GM19455 (cell line): ENCODE data around the gene GOLGA3.
"Not testable (repeated sequence)": the region's sequence is repeated elsewhere in the genome, so short reads cannot be mapped to it uniquely, and the experiment has no call there.

Experiments used
- ATAC-seq: cut with Tn5 transposase; IDR thresholded peaks from one replicate; pipeline ENCODE4 v1.9.1; 2021; ENCODE audit not compliant: unreplicated experiment

The GOLGA3 gene

DNA sequence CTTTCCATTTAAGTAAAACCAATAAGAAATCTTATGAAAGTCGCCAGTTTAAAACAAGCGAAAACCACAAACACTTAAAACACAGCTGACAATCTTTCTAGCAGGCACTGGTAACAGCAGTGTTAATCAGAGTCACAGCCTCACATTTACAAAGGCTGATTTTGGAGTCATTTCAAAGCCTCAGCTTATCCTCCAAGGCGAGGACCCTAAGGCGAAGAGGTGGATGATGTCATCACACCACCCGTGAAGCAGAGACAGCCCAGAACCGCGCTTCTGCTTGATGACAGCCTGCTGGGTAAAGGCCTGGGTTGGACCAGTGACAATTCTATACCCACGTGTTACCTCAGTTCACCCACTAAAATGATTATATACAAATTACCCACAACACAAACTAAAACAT is 10.1 kb downstream of the GOLGA3 start:
- no peak for ATAC-seq

DNA sequence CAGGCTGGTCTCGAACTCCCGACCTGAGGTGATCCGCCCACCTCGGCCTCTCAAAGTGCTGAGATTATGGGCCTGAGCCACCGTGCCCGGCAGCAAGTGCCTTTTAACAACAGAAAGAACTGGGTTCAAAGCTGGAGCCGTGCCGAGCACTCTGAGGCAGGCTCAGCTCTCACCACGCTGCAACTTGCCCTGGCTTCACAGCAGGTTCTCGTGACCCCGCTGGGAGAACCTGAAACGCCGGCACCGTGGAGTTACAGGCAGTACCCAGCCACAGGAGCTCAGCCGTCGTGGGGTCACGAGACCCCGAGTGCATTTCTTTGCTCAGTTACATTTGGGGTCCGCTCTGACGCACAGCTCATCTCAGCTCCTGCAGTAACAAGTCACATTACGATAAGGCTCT is 14.4 kb downstream of the GOLGA3 start:
- no peak for ATAC-seq

DNA sequence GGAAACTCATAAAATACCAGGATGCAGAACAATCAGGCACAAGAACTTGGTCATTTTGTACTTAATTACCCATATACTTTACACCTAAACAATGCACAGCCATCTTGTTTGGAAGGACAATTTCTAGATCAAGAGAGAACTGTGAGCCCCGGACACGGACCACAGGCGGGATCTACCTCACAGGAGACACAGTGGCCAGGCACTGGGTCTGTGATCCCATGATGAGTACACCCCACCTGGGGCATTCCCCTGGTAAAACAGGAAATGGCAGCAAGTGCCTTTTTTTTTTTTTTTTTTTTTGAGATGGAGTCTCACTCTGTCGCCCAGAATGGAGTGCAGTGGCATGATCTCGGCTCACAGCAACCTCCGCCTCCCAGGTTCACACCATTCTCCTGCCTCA is 15.2 kb downstream of the GOLGA3 start:
- no peak for ATAC-seq

DNA sequence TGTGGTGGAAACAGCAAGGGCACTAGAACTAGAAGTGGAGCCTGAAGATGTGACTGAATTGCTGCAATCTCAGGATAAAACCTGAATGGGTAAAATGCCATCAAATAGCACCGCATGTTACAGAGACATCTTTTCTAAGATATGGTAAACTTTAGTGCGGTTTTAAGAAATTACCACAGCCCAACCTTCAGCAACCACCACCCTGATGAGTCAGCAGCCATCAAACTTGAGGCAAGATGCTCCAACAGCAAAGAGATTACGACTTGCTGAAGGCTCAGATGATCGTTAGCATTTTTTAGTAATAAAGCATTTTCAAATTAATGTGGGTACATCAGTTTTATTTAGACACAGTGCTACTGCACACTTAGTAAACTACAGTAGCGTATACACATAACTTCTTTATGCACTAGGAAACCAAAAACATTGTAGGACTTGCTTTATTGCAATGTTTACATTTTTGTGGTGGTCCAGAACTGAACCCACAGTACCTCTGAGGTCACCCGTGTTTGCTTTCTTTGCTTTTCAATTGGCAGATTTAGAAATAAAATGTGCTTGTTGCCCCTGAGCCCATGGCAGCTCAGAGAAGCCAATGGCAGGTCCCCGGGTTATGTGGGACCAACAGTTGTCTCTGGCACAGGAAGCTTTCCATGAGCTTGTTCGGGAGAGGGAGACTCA is 15.9 kb downstream of the GOLGA3 start:
- ATAC-seq = no peak

DNA sequence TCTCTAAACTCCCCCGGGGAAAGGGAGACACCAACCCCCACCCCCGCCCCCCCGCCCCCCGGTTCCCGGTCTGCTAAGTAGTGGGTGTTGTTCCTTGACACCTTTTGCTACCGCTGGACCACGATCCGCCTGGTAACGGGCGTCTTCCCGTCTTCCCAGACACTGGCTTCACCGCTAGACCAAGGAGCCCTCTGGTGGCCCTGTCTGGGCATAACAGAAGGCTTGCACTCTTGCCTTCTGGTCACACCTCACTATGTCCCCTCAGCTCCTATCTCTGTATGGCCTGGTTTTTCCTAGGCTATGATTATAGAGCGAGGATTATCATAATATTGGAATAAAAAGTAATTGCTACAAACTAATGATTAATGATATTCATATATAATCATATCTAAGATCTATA is 19.3 kb downstream of the GOLGA3 start:
- not testable (repeated sequence) for ATAC-seq

DNA sequence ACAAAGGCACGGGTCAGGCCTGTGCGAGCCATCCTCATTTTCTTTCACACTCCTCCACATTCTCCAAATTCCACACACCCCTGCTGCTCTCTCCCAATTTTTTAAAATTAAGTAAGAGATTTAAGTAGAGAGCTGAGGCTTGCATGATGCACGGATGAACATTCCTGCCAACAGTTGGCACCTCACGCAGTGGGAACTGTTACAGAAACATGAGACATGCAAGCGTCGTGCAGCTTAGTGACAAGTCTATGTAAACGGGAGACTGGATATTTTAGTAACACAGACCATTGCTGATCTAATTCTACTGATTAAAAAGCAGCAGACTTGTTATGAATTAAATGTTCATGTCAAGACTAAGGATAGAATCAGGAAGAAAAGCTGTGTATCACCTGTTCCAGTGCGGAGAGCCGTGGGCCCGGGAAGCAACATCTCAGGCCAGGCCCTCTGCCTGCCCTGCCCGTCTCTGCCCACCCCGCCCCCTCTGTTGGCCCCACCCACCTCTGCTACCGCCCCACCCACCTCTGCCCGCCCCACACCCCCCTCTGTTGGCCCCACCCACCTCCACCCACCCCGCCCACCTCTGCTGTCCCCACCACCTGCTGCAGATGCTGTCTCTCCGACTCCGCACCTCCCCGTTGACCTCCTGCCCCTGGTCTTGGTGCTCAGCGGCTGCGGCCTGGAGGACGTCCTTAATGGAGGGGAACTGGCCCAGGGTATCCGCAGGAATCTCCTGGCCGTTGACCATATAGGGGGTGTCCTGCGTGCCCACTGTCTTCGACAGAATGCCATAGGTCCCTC is 21.2 kb downstream of the GOLGA3 start:
- no peak for ATAC-seq

DNA sequence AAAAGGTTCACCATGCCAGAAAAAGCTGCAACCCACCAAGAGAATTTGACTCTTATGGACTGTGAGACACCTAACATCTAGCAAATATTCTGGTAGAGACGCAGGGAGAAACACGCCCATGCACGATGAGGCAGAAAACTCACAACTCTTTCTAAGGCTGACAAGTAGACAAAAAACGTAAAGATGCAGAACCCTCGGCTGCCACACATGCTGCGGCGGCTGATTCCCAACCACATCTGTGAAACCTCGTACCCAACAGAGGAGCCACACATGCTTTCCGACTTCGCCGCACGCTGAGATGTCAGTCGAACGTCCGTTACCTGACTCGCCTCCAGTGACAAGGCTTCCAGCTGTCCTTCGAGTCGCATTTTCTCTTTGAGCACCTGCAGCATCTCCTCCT is 21.8 kb downstream of the GOLGA3 start:
- ATAC-seq = no peak

DNA sequence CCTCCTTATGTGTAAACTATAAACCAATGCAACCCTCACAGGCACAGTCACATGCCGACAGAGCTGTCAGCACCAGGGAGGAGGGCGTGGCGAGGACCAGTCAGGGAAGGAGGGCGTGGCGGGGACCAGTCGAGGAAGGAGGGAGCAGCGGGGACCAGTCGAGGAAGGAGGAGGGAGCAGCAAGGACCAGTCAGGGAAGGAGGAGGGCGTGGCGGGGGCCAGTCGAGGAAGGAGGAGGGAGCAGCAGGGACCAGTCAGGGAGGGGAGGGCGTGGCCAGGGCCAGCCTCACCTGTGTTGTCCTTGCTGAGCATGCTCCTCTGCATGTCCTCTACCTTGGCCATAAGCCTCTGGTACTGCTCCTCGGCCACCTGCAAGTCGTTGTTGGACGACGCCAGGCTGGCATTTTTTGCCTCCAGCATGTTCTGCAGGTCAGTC is 24.2 kb downstream of the GOLGA3 start:
- ATAC-seq = no peak

DNA sequence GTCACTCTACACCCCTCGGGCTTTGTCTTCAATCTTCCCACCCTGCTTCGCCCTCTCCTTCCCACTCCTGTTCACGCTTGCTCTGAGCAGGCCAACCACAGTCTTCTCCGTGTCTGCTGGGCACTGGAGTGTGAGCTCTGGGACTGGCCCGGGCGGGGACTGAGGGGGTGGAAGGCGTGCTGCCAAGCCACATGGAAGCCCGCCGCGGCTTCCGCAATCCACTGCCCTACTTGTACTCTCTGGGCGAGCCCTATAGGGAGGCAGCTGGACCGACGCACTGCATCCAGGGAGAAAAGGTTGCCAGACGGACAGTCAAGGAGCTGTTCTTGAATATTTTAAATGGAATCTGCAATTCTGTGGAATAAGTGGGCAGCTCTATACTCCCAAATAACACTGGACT is 24.8 kb downstream of the GOLGA3 start:
- no peak for ATAC-seq

DNA sequence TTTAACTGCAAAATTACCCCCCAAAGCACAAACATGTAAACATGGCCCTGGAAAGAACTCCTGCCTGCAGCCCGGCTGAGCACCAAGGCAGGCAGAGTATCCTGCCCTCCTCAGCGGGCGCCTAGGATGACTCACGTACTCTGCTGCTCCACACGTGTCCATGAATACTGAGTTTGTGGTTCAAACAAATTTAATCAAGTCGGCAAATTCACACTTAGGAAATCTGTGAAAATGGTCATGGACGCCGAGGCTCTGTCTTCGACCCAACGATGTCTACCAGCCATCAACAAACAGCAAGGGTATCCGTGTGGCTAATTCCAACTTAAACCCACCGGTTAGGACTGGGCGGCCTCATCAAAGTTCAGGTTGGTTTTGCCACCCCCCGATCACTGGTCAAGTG is 25.5 kb downstream of the GOLGA3 start:
- no peak for ATAC-seq

DNA sequence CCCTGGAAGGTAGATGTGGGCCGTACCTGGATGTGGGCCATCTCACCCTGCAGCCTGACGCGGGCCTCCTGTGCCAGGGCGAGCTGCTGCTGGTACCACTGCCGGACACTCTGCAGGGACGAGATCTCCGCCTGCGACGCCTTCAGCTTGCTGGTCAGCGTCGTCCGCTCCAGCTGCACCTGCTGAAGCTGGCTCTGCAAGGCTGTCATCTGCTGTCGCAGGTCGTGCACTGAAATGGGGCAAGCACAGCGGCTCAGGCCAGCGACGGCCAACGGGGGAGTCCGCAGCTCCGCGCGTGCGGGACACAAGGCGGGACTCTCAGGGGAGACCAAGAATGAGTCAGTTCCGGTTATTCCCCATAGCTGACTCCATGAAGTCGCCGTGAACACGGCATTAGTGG is 26.9 kb downstream of the GOLGA3 start:
- ATAC-seq = no peak

DNA sequence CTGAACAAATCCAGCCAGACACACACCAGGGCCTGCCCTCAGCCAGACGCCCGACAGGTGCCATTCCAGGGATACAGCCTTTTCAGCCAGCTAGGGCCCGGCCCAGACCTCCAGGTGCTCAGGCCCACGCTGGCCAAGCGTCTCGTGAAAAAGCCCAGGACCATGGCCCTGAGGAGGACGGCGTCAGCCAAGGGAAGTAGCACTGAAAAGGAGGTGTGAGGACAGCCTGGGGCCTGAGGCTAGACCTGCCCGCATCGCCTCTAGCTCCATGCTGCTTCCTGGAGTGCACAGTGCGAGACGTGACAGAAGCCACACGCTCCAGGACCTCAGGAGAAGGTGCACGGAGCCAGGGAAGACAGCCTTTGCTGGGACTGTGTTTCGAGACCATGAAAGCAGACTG is 29.8 kb downstream of the GOLGA3 start:
- ATAC-seq = no peak

DNA sequence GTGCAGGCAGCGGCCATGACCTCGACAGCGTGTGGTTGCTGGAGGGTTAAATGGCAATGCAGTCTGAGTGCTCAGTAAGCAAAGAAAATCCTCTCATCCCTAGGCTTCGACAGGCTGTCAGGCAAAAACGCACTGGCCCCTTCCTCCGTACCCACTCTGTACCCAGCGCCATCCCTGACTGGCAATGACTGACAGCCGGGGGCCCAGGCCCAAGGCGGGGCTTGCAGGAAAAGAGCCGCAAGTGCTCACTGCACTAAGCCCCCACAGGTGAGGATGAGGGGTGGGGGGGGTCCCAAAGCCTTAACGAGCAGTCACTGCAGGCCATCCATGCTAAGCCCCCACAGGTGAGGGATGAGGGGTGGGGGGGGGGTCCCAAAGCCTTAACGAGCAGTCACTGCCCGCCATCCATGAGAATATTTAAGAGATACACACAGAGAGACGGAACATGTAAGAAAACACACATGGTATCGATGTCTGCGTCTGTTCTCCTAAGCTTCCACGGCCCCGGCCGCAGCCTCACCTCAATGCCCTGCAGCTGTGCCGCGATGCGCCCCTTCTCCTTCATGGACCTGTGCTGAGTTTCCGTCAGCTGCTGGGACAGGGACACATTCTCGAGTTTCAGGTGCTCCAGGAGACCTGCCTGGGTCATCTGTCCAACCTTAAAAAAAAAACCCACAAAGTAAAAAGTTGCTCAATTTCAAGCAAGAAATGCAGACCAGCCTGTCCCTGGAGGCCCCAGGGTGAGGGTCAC is 30.7 kb downstream of the GOLGA3 start:
- ATAC-seq = no peak

DNA sequence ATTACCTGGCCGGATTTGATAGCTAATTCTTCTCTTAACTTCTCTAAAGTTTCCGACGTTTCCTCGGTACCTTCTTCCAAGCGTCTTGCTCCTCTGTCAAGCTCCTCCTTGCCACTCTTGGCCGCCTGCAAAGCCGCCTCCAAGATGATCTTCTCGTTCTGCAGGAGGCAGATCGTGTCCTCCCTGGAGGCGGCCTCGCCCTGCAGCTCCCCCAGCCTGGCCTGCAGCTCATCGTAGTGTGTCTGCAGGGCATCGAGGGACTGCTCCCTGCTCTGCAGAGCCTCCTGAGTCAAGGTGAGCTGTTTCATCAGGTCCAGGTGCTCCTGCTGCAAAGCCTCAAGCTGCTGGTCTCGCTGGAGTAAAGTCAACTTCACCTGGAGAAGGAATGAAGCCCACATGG is 32.8 kb downstream of the GOLGA3 start:
- ATAC-seq = no peak

DNA sequence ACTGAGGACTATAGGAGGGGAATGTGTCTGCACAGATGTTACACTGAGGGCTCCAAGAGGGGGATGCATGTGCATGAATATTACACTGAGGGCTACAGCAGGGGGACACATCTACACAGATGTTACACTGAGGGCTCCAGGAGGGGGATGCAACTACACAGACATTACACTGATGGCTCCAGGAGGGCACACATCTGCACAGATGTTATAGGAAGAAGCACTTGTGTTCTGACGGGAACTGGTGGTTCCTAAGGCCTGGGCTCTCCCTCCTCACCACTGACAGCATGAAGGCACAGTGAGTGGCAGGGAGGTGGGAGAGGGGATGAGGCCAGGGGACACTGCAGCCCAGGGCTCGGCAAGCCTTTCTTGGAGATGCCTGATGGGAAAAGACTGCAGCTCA is 36.7 kb downstream of the GOLGA3 start:
- ATAC-seq = not testable (repeated sequence)

DNA sequence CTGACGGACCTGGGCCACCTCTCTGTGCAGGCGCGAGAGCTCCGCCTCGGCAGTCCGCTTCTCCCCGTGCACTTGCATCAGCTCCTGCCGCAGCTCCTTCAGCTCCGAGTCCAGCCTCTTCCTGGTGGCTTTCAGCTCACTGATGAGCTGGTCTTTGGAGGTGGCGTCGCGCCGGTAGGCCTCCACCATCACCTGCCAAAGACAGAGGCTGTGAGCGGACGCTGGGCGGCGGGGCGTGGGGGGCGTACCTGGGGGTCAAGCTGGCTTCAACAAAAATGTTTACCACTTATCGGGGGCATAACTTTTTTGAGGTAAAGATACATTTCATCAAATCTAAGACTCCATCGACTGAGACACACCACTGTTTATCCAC is 39.6 kb downstream of the GOLGA3 start:
- no peak for ATAC-seq

DNA sequence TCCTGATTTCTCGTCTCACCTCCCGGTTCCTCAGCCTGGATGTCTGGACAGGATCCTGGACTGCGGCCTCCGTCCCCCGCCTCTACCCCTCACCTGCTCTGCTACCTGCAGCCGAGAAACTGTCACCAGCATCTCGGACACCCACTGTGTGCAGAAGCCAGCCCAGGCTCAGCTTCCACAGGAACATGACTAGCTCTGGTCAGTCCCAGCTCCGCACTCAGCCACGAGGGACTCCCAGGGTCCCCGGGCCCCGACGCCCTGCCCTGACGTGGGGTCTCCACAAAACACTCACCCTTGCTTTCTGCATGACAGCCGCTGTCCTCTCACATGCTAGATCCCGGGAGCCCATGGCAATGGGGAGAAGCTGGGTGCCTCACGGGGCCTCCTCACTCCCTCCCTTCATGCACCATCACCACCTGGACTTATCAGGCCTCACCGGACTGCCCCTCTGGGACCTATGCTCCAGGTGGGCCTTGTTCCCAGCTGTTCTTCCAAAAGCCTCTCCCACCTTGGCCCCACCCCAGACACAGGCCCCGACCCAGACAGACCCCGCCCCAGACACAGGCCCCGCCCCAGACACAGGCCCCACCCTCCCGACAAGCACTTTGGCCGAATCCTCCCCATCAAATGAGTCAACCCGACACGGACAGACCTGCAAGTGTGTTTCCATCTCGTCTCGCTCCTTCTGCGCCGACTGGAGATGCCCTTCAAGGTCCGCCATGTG is 40.1 kb downstream of the GOLGA3 start:
- no peak for ATAC-seq

DNA sequence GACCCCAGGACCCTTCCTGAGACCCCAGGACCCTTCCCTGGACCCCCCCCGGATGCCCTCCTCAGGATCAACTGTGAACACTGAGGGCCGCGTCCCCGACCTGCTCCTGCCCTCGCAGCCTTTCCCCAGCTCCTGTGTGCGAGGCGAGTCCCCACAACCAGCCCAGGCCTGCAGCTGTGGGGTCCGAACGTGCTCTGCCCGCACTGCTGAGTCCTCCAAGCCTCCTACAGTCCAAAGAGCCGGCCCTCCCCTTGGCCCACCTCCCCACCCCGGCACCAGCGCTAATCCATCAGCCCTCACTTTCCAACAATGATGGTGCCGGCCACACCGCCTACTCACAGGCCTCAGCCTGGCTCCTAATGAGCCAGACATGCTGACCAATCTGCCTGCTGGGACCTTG is 40.8 kb downstream of the GOLGA3 start:
- ATAC-seq = no peak

DNA sequence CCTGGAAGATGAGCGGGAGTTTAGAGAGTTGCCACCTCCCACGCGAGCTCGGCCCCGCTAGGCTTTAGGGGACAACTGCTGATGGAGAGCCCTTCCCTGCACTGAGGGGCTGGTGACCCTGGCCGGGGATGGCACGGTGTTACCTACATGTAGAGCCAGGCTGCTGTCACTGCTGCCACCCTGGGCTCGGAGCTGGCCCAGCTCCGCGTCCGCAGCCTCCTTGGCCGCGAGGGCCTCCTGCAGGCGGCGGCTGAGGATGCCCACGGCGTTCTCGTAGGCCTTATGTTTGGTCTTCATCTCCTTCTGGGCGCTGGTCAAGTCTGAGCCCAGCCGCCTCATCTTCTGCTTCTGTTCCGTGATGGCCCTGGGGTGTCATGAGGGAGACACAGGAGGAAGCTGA is 42.5 kb downstream of the GOLGA3 start:
- no peak for ATAC-seq

DNA sequence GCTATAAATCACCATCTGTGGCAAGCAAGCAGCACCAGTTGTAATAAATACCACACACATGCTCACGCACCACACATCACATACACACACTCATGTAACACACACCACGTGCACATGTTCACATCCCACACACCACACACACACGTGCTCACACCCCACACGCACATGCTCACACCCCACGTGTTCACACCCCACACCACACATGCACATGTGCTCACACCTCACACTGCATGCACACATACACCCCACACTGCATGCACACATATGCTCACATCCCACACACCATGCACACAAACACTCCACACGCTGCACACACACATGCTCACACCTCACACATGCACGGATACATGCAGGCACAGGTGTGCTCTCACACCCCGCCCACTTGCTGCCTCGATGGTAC is 44.1 kb downstream of the GOLGA3 start:
- no peak for ATAC-seq

DNA sequence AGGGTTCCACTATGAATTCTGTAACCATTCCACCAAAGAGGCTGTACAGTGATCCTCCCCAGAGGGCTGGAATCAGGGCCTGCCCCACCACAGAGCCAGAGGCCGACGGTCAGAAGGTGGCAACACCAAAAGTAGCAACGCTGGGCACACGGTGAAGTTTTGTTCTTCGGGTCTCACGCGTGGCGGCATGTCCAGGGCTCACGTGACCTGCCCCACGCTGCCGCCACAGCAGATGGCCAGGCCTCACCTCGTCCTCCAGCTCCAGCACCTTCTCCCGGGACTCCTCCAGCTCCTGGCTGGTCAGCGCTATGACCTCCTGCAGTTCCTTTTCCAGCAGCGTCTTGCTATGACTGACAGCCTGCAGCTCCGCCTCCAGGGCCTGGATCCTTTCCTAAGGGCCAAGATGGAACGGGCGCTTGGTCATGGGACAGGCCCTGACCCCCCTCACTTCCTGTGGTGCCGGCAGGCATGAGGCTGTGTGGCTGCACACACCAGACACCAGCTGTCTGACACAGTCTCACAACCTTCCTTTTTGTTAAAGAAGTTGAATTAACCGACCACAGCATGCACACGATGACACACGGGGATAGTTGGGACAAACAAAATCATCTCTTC is 44.6 kb downstream of the GOLGA3 start:
- no peak for ATAC-seq
